GM18511 (cell line): Measurements from ENCODE around the gene FNDC3B.
A peak's percentile ranks its signal among the peaks of the same experiment; 100 is the strongest.

Experiments used
- ATAC-seq: cut with Tn5 transposase; IDR thresholded peaks from one replicate; pipeline ENCODE4 v1.9.1; 2021; ENCODE audit warnings: mild to moderate bottlenecking, moderate library complexity; ENCODE audit not compliant: unreplicated experiment

FNDC3B gene

GRCh38 chr3:172163320-172163719 is 123.9 kb downstream of the FNDC3B start:
- ATAC-seq, result no peak

GRCh38 chr3:172164620-172165362 is 125.4 kb downstream of the FNDC3B start:
- no peak for ATAC-seq

GRCh38 chr3:172166261-172166660 is 126.9 kb downstream of the FNDC3B start:
- ATAC-seq, result no peak

GRCh38 chr3:172166890-172167289 is 127.5 kb downstream of the FNDC3B start:
- ATAC-seq, result no peak

GRCh38 chr3:172167892-172168648 is 128.7 kb downstream of the FNDC3B start:
- no peak for ATAC-seq

GRCh38 chr3:172170073-172170709 is 130.8 kb downstream of the FNDC3B start:
- no peak for ATAC-seq

GRCh38 chr3:172170841-172171240 is 131.5 kb downstream of the FNDC3B start:
- ATAC-seq, result no peak

- no peak for ATAC-seq
Observed at GRCh38 chr3:172171396-172172075, 132.2 kb downstream of the FNDC3B start.

GRCh38 chr3:172173316-172174254 is 134.2 kb downstream of the FNDC3B start:
- no peak for ATAC-seq

GRCh38 chr3:172174513-172175253 is 135.3 kb downstream of the FNDC3B start:
- ATAC-seq, result no peak

- no peak for ATAC-seq
Observed at GRCh38 chr3:172175254-172175599, 135.8 kb downstream of the FNDC3B start.

- no peak for ATAC-seq
Observed at GRCh38 chr3:172176061-172176770, 136.8 kb downstream of the FNDC3B start.

- no peak for ATAC-seq
Observed at GRCh38 chr3:172177046-172177445, 137.7 kb downstream of the FNDC3B start.

GRCh38 chr3:172177803-172178316 is 138.5 kb downstream of the FNDC3B start:
- ATAC-seq, result no peak

GRCh38 chr3:172179680-172180399 is 140.5 kb downstream of the FNDC3B start:
- ATAC-seq, result peak; percentile 77

- ATAC-seq, result no peak
Observed at GRCh38 chr3:172180473-172180872, 141.1 kb downstream of the FNDC3B start.

GRCh38 chr3:172181932-172182586 is 142.7 kb downstream of the FNDC3B start:
- peak; percentile 43 for ATAC-seq

GRCh38 chr3:172182797-172183196 is 143.4 kb downstream of the FNDC3B start:
- ATAC-seq, result no peak
